ENCODE data around the gene ZSCAN25. TPM values are rescaled to one million over a fixed set of nuclear protein-coding genes. Genes with fewer than 3 reads are reported as not detected.
"Not testable (repeated sequence)": the region's sequence is repeated elsewhere in the genome, so short reads cannot be mapped to it uniquely, and the experiment has no call there.

ZSCAN25 gene
- total RNA-seq, 4 donors from 2014 or later = 23.2 to 34.1 (median 30.2) TPM

GRCh38 chr7:99648843-99649242 lies 32.1 kb downstream of the ZSCAN25 start:
- 90 to 93% methylated on average over 2 of the region's 2 CpGs for WGBS, 2 donors
- Histone ChIP-seq H3K27ac (no peak overlapping the region), H3K27me3 (no peaks in the 10 kb centered on the region), H3K4me1 (no peaks in the 10 kb centered on the region), H3K36me3 (peaks cover 0 to 28% (median 0%) of the 10 kb centered on the region in 3 donors), H3K4me3 (no peak overlapping the region), H3K9me3 (peaks cover 0 to 6% (median 1%) of the 10 kb centered on the region in 4 donors)
- no peak for DNase-seq (ENCODE audit: low spot score in 2 of 2)
- TF ChIP-seq EP300 (IDR thresholded peaks at IDR 0.05) (no peak), POLR2A (IDR thresholded peaks at IDR 0.05) (no peak)
- TF ChIP-seq, protein P1, sequence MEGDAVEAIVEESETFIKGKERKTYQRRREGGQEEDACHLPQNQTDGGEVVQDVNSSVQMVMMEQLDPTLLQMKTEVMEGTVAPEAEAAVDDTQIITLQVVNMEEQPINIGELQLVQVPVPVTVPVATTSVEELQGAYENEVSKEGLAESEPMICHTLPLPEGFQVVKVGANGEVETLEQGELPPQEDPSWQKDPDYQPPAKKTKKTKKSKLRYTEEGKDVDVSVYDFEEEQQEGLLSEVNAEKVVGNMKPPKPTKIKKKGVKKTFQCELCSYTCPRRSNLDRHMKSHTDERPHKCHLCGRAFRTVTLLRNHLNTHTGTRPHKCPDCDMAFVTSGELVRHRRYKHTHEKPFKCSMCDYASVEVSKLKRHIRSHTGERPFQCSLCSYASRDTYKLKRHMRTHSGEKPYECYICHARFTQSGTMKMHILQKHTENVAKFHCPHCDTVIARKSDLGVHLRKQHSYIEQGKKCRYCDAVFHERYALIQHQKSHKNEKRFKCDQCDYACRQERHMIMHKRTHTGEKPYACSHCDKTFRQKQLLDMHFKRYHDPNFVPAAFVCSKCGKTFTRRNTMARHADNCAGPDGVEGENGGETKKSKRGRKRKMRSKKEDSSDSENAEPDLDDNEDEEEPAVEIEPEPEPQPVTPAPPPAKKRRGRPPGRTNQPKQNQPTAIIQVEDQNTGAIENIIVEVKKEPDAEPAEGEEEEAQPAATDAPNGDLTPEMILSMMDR (IDR thresholded peaks at IDR 0.05) = no peak

DNA sequence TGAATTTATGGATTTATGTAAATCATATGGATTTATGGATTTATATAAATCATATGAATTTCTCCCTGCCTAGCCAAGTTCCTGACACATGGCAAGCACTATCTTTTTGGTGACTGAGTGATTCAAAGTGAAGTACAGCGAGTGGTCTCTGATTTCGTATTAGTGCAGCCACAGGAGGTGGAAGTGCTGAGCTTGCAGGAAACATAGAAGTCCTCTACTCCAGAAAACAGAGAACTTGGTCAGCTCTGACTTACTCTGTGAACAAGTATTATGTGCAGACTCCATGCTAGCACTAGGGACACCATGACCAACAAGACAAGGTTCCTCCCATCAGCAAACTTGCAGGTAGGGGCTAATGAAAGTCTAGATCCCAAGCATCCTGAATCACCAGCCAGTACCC lies 34.5 kb downstream of the ZSCAN25 start:
- DNase-seq (ENCODE audit: low spot score in 2 of 2) = no peak
- H3K4me3 ChIP-seq = no peak overlapping the region
- no peak overlapping the region for H3K27ac ChIP-seq
- H3K4me1 ChIP-seq = no peaks in the 10 kb centered on the region
- 96 to 98% methylated on average over 2 of the region's 2 CpGs for WGBS, 2 donors
- H3K36me3 ChIP-seq = peaks cover 0 to 6% (median 0%) of the 10 kb centered on the region in 3 donors
- no peaks in the 10 kb centered on the region for H3K27me3 ChIP-seq
- peaks cover 0 to 11% (median 0%) of the 10 kb centered on the region in 4 donors for H3K9me3 ChIP-seq
- TF ChIP-seq, protein P1 (IDR thresholded peaks at IDR 0.05) = no peak
- TF ChIP-seq POLR2A (IDR thresholded peaks at IDR 0.05) (no peak), EP300 (IDR thresholded peaks at IDR 0.05) (no peak)

GRCh38 chr7:99652671-99653070 lies 35.9 kb downstream of the ZSCAN25 start:
- Histone ChIP-seq H3K4me3 (no peak overlapping the region), H3K4me1 (no peaks in the 10 kb centered on the region), H3K27me3 (no peaks in the 10 kb centered on the region), H3K36me3 (peaks cover 0 to 6% (median 0%) of the 10 kb centered on the region in 3 donors), H3K27ac (no peak overlapping the region), H3K9me3 (peaks cover 0 to 12% (median 0%) of the 10 kb centered on the region in 4 donors)
- WGBS, 2 donors = 91 to 100% methylated on average over 2 of the region's 2 CpGs
- no peak for DNase-seq (ENCODE audit: low spot score in 2 of 2)
- no peak for TF ChIP-seq POLR2A (IDR thresholded peaks at IDR 0.05)
- TF ChIP-seq EP300 (IDR thresholded peaks at IDR 0.05) = no peak
- TF ChIP-seq, protein P1 (IDR thresholded peaks at IDR 0.05) = no peak

GRCh38 chr7:99653269-99653668 lies 36.5 kb downstream of the ZSCAN25 start:
- not testable (repeated sequence) for DNase-seq (ENCODE audit: low spot score in 2 of 2); H3K36me3 ChIP-seq; H3K27me3 ChIP-seq; H3K4me3 ChIP-seq; H3K27ac ChIP-seq; H3K4me1 ChIP-seq
- H3K9me3 ChIP-seq = peaks cover 0 to 16% (median 0%) of the 10 kb centered on the region in 4 donors
- WGBS, 2 donors = 95 to 96% methylated on average over 4 of the region's 4 CpGs

- Histone ChIP-seq H3K4me1 (no peaks in the 10 kb centered on the region), H3K27me3 (no peaks in the 10 kb centered on the region), H3K27ac (no peak overlapping the region), H3K9me3 (peaks cover 0 to 16% (median 0%) of the 10 kb centered on the region in 4 donors), H3K4me3 (no peak overlapping the region), H3K36me3 (peaks cover 0 to 4% (median 0%) of the 10 kb centered on the region in 3 donors)
- TF ChIP-seq POLR2A (IDR thresholded peaks at IDR 0.05) (no peak), EP300 (IDR thresholded peaks at IDR 0.05) (no peak)
- TF ChIP-seq, protein P1 (IDR thresholded peaks at IDR 0.05) = no peak
- DNase-seq (ENCODE audit: low spot score in 2 of 2) = no peak
- WGBS, 2 donors = 90 to 98% methylated on average over 3 of the region's 3 CpGs
These were observed 37.0 kb downstream of the ZSCAN25 start for GRCh38 chr7:99653754-99654153.

- not testable (repeated sequence) for DNase-seq (ENCODE audit: low spot score in 2 of 2); H3K4me3 ChIP-seq; H3K36me3 ChIP-seq; H3K4me1 ChIP-seq; H3K27ac ChIP-seq; H3K27me3 ChIP-seq
- H3K9me3 ChIP-seq = peaks cover 0 to 25% (median 0%) of the 10 kb centered on the region in 4 donors
- 95 to 97% methylated on average over 3 of the region's 3 CpGs for WGBS, 2 donors
These were observed 37.9 kb downstream of the ZSCAN25 start for GRCh38 chr7:99654626-99655025.

GRCh38 chr7:99657879-99658278 lies 41.1 kb downstream of the ZSCAN25 start:
- Histone ChIP-seq H3K36me3 (peaks cover 0 to 38% (median 4%) of the 10 kb centered on the region in 3 donors), H3K9me3 (peaks cover 0 to 28% (median 0%) of the 10 kb centered on the region in 4 donors)
- DNase-seq (ENCODE audit: low spot score in 2 of 2); H3K27ac ChIP-seq; H3K27me3 ChIP-seq; H3K4me3 ChIP-seq; H3K4me1 ChIP-seq: not testable (repeated sequence)
- WGBS, 2 donors = 93 to 94% methylated on average over 5 of the region's 5 CpGs
